ENCODE measurements around the gene TBC1D12.

Gene TBC1D12

DNA sequence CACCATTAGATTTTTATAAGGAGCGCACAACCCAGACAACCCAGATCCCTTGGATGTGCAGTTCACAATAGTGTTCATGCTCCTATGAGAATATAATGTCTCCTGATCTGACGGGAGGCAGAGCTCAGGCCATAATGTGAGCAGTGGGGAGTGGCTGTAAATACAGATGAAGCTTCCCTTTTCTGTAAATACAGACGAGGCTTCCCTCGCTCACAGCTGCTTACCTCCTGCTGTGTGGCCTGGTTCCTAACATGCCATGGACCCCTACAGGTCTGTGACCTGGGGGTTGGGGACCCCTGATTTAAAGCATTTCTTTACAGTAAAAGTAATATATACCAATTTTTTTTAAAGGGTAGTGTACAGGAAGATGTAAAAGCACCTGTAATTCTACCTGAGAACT, 176.4 kb downstream of the TBC1D12 start:
- Histone ChIP-seq H3K9me2 (ENCODE audit: low read depth, low read length) (no peaks in the 10 kb centered on the region), H3F3A (ENCODE audit: insufficient read depth, low read length) (no peaks in the 10 kb centered on the region), H3K79me2 (ENCODE audit: insufficient read depth, low read length) (no peaks in the 10 kb centered on the region), H3K9ac (ENCODE audit: low read length) (no peak overlapping the region), H3K27ac (ENCODE audit: low read depth, low read length, poor library complexity, severe bottlenecking) (no peak overlapping the region), H3K9me3 (ENCODE audit: low read length) (no peaks in the 10 kb centered on the region), H3K4me3 (ENCODE audit: low read depth, low read length, poor library complexity, severe bottlenecking) (no peak overlapping the region), H2AFZ (ENCODE audit: low read length) (no peak overlapping the region), H3K36me3 (ENCODE audit: insufficient read depth, low read length) (peaks cover 50% of the 10 kb centered on the region), H3K27me3 (ENCODE audit: insufficient read depth, low read length) (no peaks in the 10 kb centered on the region), H3K4me1 (ENCODE audit: insufficient read depth, low read length, severe bottlenecking) (no peaks in the 10 kb centered on the region), H4K20me1 (ENCODE audit: insufficient read depth, low read length) (no peaks in the 10 kb centered on the region), H3K4me2 (ENCODE audit: low read length) (no peak overlapping the region)
- TF ChIP-seq EZH2 (IDR thresholded peaks at IDR 0.05; ENCODE audit: borderline replicate concordance, low read length): no peak
- TF ChIP-seq, protein P1, sequence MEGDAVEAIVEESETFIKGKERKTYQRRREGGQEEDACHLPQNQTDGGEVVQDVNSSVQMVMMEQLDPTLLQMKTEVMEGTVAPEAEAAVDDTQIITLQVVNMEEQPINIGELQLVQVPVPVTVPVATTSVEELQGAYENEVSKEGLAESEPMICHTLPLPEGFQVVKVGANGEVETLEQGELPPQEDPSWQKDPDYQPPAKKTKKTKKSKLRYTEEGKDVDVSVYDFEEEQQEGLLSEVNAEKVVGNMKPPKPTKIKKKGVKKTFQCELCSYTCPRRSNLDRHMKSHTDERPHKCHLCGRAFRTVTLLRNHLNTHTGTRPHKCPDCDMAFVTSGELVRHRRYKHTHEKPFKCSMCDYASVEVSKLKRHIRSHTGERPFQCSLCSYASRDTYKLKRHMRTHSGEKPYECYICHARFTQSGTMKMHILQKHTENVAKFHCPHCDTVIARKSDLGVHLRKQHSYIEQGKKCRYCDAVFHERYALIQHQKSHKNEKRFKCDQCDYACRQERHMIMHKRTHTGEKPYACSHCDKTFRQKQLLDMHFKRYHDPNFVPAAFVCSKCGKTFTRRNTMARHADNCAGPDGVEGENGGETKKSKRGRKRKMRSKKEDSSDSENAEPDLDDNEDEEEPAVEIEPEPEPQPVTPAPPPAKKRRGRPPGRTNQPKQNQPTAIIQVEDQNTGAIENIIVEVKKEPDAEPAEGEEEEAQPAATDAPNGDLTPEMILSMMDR (IDR thresholded peaks at IDR 0.05; ENCODE audit: low read length): no peak

DNA sequence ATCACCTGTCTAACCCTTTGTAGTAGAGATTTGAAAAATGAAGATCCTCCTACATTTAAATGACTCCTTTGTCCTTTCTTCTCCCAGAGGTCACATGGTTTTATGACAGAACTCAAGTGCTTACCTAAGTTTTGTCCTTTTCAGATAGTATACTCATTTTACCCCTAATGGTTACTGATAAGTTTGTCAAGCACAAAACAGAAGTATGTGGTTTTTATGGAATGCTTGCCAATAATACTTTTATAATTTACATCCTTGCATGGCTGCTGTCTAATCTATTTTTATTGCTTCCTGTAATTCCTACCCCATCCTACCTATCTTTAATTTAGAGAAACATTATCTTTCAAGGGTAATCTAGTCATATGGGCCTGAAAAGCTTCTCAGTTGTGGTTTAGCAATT, 180.8 kb downstream of the TBC1D12 start:
- Histone ChIP-seq H3K9ac (ENCODE audit: low read length) (no peak overlapping the region), H3K36me3 (ENCODE audit: insufficient read depth, low read length) (peaks cover 30% of the 10 kb centered on the region), H3K4me3 (ENCODE audit: low read depth, low read length, poor library complexity, severe bottlenecking) (no peak overlapping the region), H3K79me2 (ENCODE audit: insufficient read depth, low read length) (no peaks in the 10 kb centered on the region), H3F3A (ENCODE audit: insufficient read depth, low read length) (no peaks in the 10 kb centered on the region), H4K20me1 (ENCODE audit: insufficient read depth, low read length) (no peaks in the 10 kb centered on the region), H3K9me2 (ENCODE audit: low read depth, low read length) (no peaks in the 10 kb centered on the region), H3K9me3 (ENCODE audit: low read length) (no peaks in the 10 kb centered on the region), H3K4me2 (ENCODE audit: low read length) (no peak overlapping the region), H3K27ac (ENCODE audit: low read depth, low read length, poor library complexity, severe bottlenecking) (no peak overlapping the region), H3K27me3 (ENCODE audit: insufficient read depth, low read length) (no peaks in the 10 kb centered on the region), H2AFZ (ENCODE audit: low read length) (no peak overlapping the region), H3K4me1 (ENCODE audit: insufficient read depth, low read length, severe bottlenecking) (no peaks in the 10 kb centered on the region)
- TF ChIP-seq, protein P1 (IDR thresholded peaks at IDR 0.05; ENCODE audit: low read length): no peak
- no peak for TF ChIP-seq EZH2 (IDR thresholded peaks at IDR 0.05; ENCODE audit: borderline replicate concordance, low read length)
